ENCODE measurements around the gene MIEF2.

- TF ChIP-seq, protein P1, sequence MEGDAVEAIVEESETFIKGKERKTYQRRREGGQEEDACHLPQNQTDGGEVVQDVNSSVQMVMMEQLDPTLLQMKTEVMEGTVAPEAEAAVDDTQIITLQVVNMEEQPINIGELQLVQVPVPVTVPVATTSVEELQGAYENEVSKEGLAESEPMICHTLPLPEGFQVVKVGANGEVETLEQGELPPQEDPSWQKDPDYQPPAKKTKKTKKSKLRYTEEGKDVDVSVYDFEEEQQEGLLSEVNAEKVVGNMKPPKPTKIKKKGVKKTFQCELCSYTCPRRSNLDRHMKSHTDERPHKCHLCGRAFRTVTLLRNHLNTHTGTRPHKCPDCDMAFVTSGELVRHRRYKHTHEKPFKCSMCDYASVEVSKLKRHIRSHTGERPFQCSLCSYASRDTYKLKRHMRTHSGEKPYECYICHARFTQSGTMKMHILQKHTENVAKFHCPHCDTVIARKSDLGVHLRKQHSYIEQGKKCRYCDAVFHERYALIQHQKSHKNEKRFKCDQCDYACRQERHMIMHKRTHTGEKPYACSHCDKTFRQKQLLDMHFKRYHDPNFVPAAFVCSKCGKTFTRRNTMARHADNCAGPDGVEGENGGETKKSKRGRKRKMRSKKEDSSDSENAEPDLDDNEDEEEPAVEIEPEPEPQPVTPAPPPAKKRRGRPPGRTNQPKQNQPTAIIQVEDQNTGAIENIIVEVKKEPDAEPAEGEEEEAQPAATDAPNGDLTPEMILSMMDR (IDR thresholded peaks at IDR 0.05): no peak
- no peak for TF ChIP-seq POLR2A (IDR thresholded peaks at IDR 0.05)
These were observed 36.4 kb upstream of the MIEF2 start for GRCh38 chr17:18224053-18224386.
